Adrenal gland (tissue), 5 donors: Measurements from ENCODE around the gene ERVK3-1.
"Not testable (repeated sequence)": the region's sequence is repeated elsewhere in the genome, so short reads cannot be mapped to it uniquely, and the experiment has no call there.

Source experiments
- CTCF ChIP-seq, 6 experiments: fragments of 450-650 bp in 4 of 6; fragments of 200-600 bp in 2 of 6; sonication (generic) in 1 of 6; IDR thresholded peaks; 1 replicate in 5 of 6; 2 replicates in 1 of 6; pipeline versions ENCODE4 v1.5.1 to v1.8.0; 2016 to 2021; ENCODE audit warnings: antibody characterized with exemption in 6 of 6, mild to moderate bottlenecking in 2 of 6, moderate library complexity in 1 of 6
- POLR2A ChIP-seq, 2 donors: fragments of 450-650 bp; IDR thresholded peaks; one replicate each; pipeline ENCODE4 v1.6.1; 2017; ENCODE audit warnings: antibody characterized with exemption in 2 of 2, mild to moderate bottlenecking in 2 of 2, moderate library complexity in 1 of 2
- donor health status: DM: no; HTN: no; CAD: no.

GRCh38 chr19:58348080-58348479, 42.9 kb downstream of the ERVK3-1 start:
- TF ChIP-seq CTCF, POLR2A (IDR thresholded peaks at IDR 0.05): not testable (repeated sequence)
